Right renal cortex interstitium (tissue), 3 donors: Measurements from ENCODE around the gene ZFHX2. TPM values are rescaled to one million over a fixed set of nuclear protein-coding genes. Genes with fewer than 3 reads are reported as not detected.

ENCODE experiments used
- DNase-seq, 3 donors: peaks; one replicate each; pipeline ENCODE4 v3.0.0-alpha.2; 2013; ENCODE audit warnings: low read depth in 3 of 3, low spot score in 2 of 3
- polyA plus RNA-seq, 3 donors: library from polyadenylated mRNA; unstranded; fragments of 120-200 nt; gene quantifications; one replicate each; pipeline ENCODE4 v1.2.1, GENCODE V29; 2013; ENCODE audit not compliant: insufficient read length in 3 of 3

Gene ZFHX2
- polyA plus RNA-seq, 3 donors = 6.7 to 7.3 (median 7.2) TPM

DNA sequence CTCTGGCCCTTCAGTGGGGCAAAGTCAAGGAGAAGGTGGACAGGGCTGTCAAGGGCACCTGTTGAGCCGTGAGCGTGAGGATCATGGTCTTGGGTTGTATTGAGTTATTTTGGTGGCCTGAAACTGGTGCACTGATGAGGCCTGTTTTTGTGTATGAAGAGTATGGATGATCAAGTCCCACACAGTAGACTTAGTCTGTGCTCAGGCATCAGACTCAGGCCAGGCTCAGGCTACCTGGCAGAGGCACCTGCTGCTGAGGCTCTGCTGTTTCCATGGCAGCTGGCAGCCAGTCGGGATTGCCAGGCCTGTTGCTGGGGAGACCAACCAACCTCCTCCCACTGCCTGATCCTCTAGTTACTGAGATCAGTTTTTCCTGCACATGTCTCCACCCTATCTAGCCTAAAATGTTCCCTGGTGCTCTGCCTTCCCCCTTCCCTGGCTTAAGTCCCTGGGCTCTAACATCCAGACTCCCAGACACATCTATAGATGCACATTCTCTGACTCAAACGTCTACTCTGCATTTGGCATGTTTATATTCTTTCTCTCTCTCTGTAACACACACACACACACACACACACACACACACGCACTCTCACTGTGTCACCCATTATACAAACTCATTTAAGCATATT is 21.9 kb upstream of the ZFHX2 start:
- no peak for DNase-seq

DNA sequence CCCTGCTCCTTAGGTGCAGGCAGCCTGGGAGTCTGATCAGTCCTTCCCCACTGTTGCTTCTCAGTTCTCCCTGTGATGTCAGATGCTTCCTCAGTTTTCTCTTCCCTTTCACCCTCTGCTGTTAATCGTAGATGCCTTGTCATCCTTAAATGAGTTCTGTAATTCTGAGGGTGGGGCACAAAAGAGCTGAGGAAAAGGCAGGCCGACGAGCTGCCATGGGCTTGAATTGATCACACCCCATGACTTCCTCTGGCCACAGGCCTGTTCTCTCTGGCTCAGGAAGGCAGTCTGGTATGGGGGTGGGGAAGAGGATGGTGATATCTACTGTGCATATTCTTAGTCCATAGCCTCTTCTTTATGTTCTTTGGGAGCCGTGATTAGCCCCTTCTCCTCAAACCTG is 21.3 kb upstream of the ZFHX2 start:
- DNase-seq = no peak

DNA sequence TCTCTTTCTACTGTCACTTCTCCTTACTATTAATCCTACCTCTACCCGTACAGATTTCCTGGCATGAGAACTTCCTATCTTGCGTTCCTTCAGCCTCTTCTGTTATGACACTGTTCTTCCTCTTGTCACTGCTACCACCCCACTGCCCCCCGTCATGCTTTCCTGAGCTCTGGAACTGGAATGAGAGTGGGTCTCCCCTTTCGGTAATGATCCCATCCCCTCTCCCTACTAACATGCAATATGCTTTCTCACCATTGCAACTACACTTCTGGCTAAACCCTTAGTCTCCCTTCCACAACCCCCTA is 20.9 kb upstream of the ZFHX2 start:
- DNase-seq = no peak

GRCh38 chr14:23571701-23572523 is 20.3 kb upstream of the ZFHX2 start:
- no peak for DNase-seq

DNA sequence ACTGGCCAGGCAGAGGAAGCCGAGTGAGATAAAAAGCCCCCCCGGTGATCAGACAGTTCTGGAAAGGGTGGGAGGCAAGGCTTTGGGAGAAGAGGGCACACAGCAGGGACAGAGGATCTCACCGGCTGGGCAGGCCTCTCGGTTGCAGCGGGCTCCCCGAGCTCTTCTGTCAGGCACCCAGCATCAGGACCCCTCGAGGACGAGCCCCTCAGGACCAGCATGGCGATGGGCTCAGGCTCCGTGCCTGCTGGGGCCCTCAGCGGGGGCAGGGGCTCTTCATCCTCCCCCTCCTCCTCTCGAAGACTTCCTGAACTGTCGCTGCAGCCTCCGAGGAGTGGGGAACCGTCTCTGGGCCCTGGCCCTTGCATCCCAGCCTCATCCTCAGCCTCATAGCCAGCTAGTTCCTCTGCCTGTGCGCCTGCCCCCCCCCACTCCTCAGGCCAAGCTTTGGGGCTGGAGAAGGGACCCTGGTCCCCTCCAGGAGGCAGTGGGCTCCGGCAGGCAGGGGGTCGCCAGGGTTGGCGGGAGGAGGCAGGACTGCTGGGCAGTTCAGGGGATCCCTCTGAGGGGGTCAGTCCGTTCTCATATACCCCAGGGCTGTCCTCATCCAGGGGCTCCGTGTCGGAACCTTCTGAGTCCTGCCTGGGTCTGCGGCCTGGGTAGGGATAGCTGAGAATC is 19.4 kb upstream of the ZFHX2 start:
- DNase-seq = no peak

GRCh38 chr14:23569443-23570151 is 18.0 kb upstream of the ZFHX2 start:
- no peak for DNase-seq

GRCh38 chr14:23568600-23569331 is 17.2 kb upstream of the ZFHX2 start:
- DNase-seq = no peak

DNA sequence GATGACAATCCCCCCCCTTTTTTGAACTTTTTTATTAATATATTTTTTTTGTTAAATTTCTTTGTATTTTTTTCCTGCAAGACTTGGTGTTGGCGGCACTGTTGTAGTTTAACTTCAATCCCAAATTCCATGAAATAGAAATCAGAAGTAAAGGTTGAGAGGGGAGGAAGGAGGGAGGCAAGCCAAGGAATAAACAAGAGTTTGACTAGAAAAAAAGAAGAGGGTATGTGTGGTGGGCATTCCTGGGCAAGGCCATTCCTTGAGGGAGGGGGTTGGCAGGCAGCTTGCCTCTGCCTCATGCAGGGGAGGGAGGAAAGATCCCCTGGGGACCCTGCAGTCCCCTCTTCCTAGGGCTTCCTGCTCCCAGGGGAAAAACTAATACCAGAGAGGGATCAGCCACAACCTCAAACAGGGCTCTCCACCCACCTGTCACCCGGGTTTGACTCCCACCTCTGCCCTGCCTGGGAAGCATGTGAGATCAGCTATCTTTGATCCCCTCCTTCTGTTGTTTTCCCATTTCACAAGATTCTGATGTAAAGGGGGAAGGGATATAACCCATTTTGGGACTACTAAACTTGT is 16.5 kb upstream of the ZFHX2 start:
- DNase-seq = no peak

- DNase-seq = no peak
Measured at GRCh38 chr14:23567186-23568020, 15.8 kb upstream of the ZFHX2 start, which contains the start of gene AP1G2. Gene AP1G2, minus strand, starts transcription at chr14:23567791. Its CDS starts 477 bp downstream, at chr14:23567314.

DNA sequence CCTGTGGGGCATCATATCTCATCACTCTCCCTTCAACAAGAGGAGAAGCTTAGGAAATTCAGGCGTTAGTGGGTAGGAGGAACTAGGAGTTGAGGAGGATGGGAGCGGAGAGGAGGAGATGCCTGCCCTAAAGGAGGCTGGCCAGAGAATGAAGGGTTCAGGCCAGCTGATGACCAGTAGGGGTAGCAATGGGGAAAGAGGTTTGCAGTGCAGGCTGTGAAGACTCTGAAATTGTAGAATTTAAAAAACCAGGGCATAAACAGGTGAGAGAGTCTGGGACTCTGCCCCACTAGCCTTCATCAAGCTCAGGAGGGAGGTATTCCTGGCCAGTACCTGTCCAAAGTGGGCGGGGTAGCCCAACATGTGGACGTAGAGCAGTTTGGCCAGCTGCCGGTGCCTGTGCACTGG is 15.2 kb upstream of the ZFHX2 start:
- no peak for DNase-seq

DNA sequence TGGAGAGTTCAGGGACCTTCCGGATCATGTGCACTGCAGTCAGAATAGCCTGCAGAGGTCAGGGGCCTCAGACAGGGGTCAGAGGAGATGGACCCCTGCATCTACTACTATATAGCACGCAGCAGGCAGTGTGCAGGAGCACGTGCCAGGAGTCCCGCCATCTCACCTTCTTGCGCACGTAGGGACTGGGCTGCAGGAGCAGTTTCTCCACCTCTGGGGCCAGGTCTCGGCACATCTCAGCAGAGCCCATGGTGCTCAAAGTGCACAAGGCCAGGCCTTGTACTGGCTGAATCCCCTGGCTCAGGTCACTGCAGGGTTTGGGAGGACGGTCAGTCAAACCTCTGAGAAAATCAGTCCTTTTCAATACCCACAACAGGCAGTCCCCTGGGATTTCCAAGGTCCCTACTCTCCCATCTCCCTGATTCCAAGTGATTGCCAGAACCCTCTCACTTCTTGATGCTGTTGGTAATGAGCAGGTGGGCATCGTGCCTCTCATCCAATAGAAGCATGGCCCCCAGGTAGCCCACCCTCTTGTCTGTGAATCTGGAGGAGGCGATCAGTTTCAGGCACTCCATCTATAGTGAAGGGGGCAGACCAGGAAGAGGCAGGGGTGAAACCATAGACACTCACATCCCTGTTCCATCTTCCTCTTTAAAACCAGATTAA is 14.7 kb upstream of the ZFHX2 start:
- DNase-seq = no peak

GRCh38 chr14:23565626-23566025 is 14.1 kb upstream of the ZFHX2 start:
- no peak for DNase-seq

DNA sequence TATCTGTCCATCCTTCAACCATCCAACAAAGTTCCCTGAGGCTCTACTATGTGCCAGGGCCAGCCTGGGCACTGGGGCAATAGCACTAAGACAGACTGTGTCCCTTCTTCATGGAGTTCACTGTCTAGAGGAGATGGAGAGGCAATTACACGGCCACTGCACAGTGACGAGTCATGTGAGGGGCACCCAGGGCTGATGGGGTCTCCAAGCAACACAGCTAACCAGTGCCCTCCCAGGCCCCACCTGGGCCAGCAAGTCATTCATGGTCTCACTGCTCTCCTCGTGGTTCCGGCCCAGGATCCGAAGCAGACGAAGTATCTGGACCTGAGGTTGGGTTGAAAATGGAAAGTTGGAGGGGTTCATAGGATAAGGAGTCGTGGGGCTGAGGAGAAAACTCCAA is 13.3 kb upstream of the ZFHX2 start:
- DNase-seq = no peak

GRCh38 chr14:23564181-23564812 is 12.7 kb upstream of the ZFHX2 start:
- DNase-seq = no peak

DNA sequence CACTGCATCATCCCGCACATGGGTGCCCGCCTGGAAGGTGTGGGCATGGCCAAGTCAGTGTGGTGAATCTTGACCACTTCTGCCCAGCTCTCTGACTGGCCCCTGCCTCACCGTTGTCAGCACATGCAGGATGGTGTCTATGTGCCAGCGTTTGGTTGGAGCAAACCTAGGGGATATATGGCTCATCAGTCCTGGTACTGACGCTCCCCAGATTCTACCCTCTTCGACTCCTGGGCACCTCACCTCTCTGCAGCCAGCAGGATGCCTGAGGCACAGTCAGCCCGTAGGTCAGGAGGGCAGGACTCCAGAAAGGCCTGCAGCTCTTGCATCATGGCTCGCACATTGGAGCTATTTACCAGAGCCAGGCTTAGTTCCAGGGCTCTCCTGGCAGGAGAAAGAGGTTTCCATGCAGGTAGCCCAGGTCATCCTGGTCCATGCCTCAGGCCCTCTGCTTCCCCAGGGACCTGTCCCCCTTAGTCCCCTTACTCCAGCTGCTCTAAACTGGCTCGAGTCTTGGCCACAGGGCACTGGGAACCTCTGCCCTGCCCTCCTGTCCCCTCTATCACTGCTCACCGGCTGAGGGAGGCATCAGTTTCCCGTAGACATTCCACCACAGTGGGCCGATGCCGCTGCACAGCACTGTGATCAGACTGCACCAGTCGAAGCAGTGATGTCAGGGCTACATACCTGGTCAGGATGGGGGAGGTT is 12.1 kb upstream of the ZFHX2 start:
- DNase-seq = no peak

DNA sequence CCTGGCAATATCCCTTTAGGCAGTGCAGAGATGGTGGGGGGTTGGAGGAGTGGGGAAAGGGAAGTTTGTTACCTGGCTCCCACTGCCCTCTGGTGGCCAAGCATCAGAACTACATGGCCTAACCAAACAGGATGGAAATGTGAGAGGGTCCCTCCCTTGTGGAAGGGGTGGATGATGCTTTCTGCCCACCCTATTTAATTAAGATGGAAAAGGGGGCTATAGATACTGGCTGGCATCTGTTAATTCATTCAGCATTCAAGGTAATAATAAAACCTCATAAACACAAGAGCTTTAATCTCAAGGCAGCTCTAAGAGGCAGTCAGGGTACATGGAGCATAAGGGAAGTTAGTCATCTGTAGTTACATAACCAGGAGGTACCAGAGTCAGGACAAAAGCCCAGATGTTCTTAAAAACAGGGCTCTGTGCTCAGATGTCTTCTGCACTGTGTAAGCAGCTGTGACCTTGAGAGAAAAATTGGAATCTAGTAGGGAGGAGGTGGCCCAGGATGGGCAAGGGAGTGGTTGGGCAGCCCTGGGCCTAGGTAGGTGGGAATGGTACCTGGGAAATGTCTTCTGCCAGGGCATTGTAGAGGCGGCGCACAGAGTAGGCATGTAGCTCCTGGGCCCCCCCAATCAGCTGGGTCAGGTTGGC is 11.4 kb upstream of the ZFHX2 start:
- DNase-seq = no peak
